Activated CD8-positive, alpha-beta memory T cell treated with anti-CD3 and anti-CD28 coated beads for 36 hours (primary cell): ENCODE measurements around the gene MRPL37. TPM values are rescaled to one million over a fixed set of nuclear protein-coding genes. Genes with fewer than 3 reads are reported as not detected.

Source experiments
- CTCF ChIA-PET: fragments of 350-600 bp; sonication (Branson Sonifier 250); formaldehyde crosslinking; loops from one replicate; lab custom pipeline; 2021; ENCODE audit warnings: antibody characterized with exemption; lab: Charles Lee
- POLR2A ChIA-PET: fragments of 350-600 bp; sonication (Branson Sonifier 250); formaldehyde crosslinking; loops from one replicate; lab custom pipeline; 2021; ENCODE audit warnings: antibody characterized with exemption; lab: Charles Lee
- total RNA-seq, 2 experiments: library from RNA; stranded (reverse); gene quantifications; one replicate each; pipeline ENCODE4 v1.2.3, GENCODE V29; 2021

MRPL37 gene
- total RNA-seq, 2 experiments from 2014 or later = 218 to 226 TPM

GRCh38 chr1:54253480-54253879, 53.5 kb downstream of the MRPL37 start:
- ChIA-PET POLR2A (interaction anchor here (0.5 kb wide), 1 partner anchor 262 kb away, joined by 5 read pairs; no protein-coding TSS in a partner anchor), CTCF (no interaction called here)

- CTCF ChIA-PET = no interaction called here
- POLR2A ChIA-PET = no interaction called here
Observed at GRCh38 chr1:54254055-54254454, 54.1 kb downstream of the MRPL37 start.

- CTCF ChIA-PET = no interaction called here
- POLR2A ChIA-PET = no interaction called here
Observed at GRCh38 chr1:54255026-54255702, 55.2 kb downstream of the MRPL37 start.

- POLR2A ChIA-PET = no interaction called here
- CTCF ChIA-PET = interaction anchor here (0.7 to 1.0 kb wide), 2 partner anchors 8 to 84 kb away, joined by 3 read pairs; no protein-coding TSS in a partner anchor
Observed at GRCh38 chr1:54256522-54257345, 56.8 kb downstream of the MRPL37 start.

GRCh38 chr1:54257346-54257620, 57.3 kb downstream of the MRPL37 start:
- CTCF ChIA-PET = no interaction called here
- POLR2A ChIA-PET = no interaction called here

GRCh38 chr1:54257876-54258275, 57.9 kb downstream of the MRPL37 start:
- CTCF ChIA-PET = no interaction called here
- POLR2A ChIA-PET = no interaction called here

GRCh38 chr1:54259546-54260140, 59.7 kb downstream of the MRPL37 start:
- POLR2A ChIA-PET = no interaction called here
- CTCF ChIA-PET = no interaction called here

GRCh38 chr1:54260810-54261209, 60.8 kb downstream of the MRPL37 start:
- ChIA-PET POLR2A (no interaction called here), CTCF (no interaction called here)

- POLR2A ChIA-PET = no interaction called here
Observed at GRCh38 chr1:54262244-54262643, 62.3 kb downstream of the MRPL37 start.

GRCh38 chr1:54263601-54264226, 63.7 kb downstream of the MRPL37 start:
- ChIA-PET CTCF (no interaction called here), POLR2A (interaction anchor here (0.6 kb wide), 1 partner anchor 49 kb away, joined by 3 read pairs; no protein-coding TSS in a partner anchor)

More at GRCh38 chr1:54262244-54262643, 62.3 kb downstream of the MRPL37 start:
- CTCF ChIA-PET = no interaction called here

- POLR2A ChIA-PET = no interaction called here
- CTCF ChIA-PET = interaction anchor here (0.7 kb wide), 1 partner anchor 9 kb away, joined by 3 read pairs; no protein-coding TSS in a partner anchor
Observed at GRCh38 chr1:54265126-54265525, 65.2 kb downstream of the MRPL37 start.

GRCh38 chr1:54265659-54266058, 65.7 kb downstream of the MRPL37 start:
- ChIA-PET CTCF (no interaction called here), POLR2A (no interaction called here)

GRCh38 chr1:54266195-54266594, 66.2 kb downstream of the MRPL37 start:
- ChIA-PET CTCF (no interaction called here), POLR2A (no interaction called here)

- ChIA-PET CTCF (no interaction called here), POLR2A (no interaction called here)
Observed at GRCh38 chr1:54266908-54267307, 66.9 kb downstream of the MRPL37 start.

Other genes with a start within 250 kb of the MRPL37 start
- not detected for gene LDLRAD1, start 182.0 kb upstream of the MRPL37 start, total RNA-seq
- 100 to 1,000 TPM; 117 to 124 TPM for gene TMEM59, start 147.0 kb upstream of the MRPL37 start, total RNA-seq
- 10 to 100 TPM in 1 of 2 experiments, 1 to 10 TPM in 1; 9.1 to 11.5 TPM for gene TCEANC2, start 146.6 kb upstream of the MRPL37 start, total RNA-seq
- gene CDCP2, start 47.2 kb upstream of the MRPL37 start, total RNA-seq = not detected
- gene CYB5RL, start 137 bp upstream of the MRPL37 start, total RNA-seq = 10 to 100 TPM; 13.5 to 13.8 TPM
- 10 to 100 TPM; 62.2 to 63.2 TPM for gene SSBP3, start 206.2 kb downstream of the MRPL37 start, total RNA-seq